Hepatocyte (in vitro differentiated cells): ENCODE data around the gene MED19. TPM values are rescaled to one million over a fixed set of nuclear protein-coding genes. Genes with fewer than 3 reads are reported as not detected.
A peak's percentile ranks its signal among the peaks of the same experiment; 100 is the strongest.

Source experiments
- DNase-seq: peaks from one replicate; pipeline ENCODE4 v3.0.0-alpha.2; 2016; ENCODE audit warnings: low spot score
- H2AFZ ChIP-seq: fragments of 200-600 bp; sonication (generic); 2 replicates; pipeline ENCODE4 v1.6.0; 2016; ENCODE audit warnings: antibody characterized with exemption, mild to moderate bottlenecking
- H3K27ac ChIP-seq: fragments of 200-600 bp; sonication (generic); 2 replicates; pipeline ENCODE4 v1.5.1; 2016; ENCODE audit warnings: mild to moderate bottlenecking
- H3K27me3 ChIP-seq: fragments of 200-600 bp; sonication (generic); 2 replicates; pipeline ENCODE4 v1.6.1; 2016
- H3K36me3 ChIP-seq: fragments of 200-600 bp; sonication (generic); replicated peaks from 2 replicates; pipeline ENCODE4 v1.5.1; 2016; ENCODE audit warnings: low read depth; ENCODE audit not compliant: insufficient read depth
- H3K4me1 ChIP-seq: fragments of 200-600 bp; sonication (generic); 2 replicates; pipeline ENCODE4 v1.5.1; 2016; ENCODE audit warnings: mild to moderate bottlenecking, moderate library complexity; ENCODE audit not compliant: insufficient read depth
- H3K4me2 ChIP-seq: fragments of 200-600 bp; sonication (generic); 2 replicates; pipeline ENCODE4 v1.6.0; 2016
- H3K4me3 ChIP-seq: fragments of 200-600 bp; sonication (generic); 2 replicates; pipeline ENCODE4 v1.5.1; 2016; ENCODE audit warnings: mild to moderate bottlenecking
- H3K79me2 ChIP-seq: fragments of 200-600 bp; sonication (generic); 2 replicates; pipeline ENCODE4 v1.6.0; 2017; ENCODE audit warnings: mild to moderate bottlenecking
- H3K9me2 ChIP-seq: fragments of 200-600 bp; sonication (generic); replicated peaks from 2 replicates; pipeline ENCODE4 v1.6.0; 2017; ENCODE audit warnings: mild to moderate bottlenecking; ENCODE audit not compliant: insufficient read depth
- H3K9me3 ChIP-seq: fragments of 200-600 bp; sonication (generic); 2 replicates; pipeline ENCODE4 v1.5.1; 2016; ENCODE audit warnings: low read depth, mild to moderate bottlenecking
- H4K20me1 ChIP-seq: fragments of 200-600 bp; sonication (generic); 2 replicates; pipeline ENCODE4 v1.6.0; 2016; ENCODE audit warnings: mild to moderate bottlenecking; ENCODE audit not compliant: insufficient read depth, poor library complexity, severe bottlenecking
- EZH2 ChIP-seq: fragments of 200-600 bp; sonication (generic); IDR thresholded peaks from 2 replicates; pipeline ENCODE4 v1.6.1; 2016; ENCODE audit warnings: antibody characterized with exemption, mild to moderate bottlenecking, borderline replicate concordance
- EZH2phosphoT487 ChIP-seq: fragments of 200-600 bp; sonication (generic); IDR thresholded peaks from one replicate; pipeline ENCODE4 v1.6.1; 2018; ENCODE audit warnings: antibody characterized with exemption, mild to moderate bottlenecking, low read depth, moderate library complexity; ENCODE audit not compliant: unreplicated experiment, severe bottlenecking
- WGBS: methylation state at CpG from one replicate; pipeline ENCODE4 v1.1.6; 2016; ENCODE audit warnings: low lambda C conversion rate; ENCODE audit errors: missing lambda C conversion rate; 5-methylcytosine and 5-hydroxymethylcytosine counted together
- polyA plus RNA-seq: library from polyadenylated mRNA; unstranded; fragments of >200 nt; fragmentation: Nextera tagmentation; extraction: Ambion mirVana; gene quantifications from 2 replicates; pipeline ENCODE4 v1.2.1, GENCODE V29; 2016
- total RNA-seq: library from RNA; depleted of rRNA; stranded (reverse); fragments of >200 nt; gene quantifications from 2 replicates; pipeline ENCODE4 v1.2.3, GENCODE V29; 2014
- TF ChIP-seq, protein P1 (sequence below): fragments of 200-600 bp; sonication (generic); IDR thresholded peaks from 2 replicates; pipeline ENCODE4 v1.5.1; 2016; ENCODE audit warnings: antibody characterized with exemption, mild to moderate bottlenecking; ENCODE audit not compliant: poor library complexity

The MED19 gene
- total and polyA plus RNA-seq, 2 experiments from 2014 or later = 15.5 to 30.2 TPM

DNA sequence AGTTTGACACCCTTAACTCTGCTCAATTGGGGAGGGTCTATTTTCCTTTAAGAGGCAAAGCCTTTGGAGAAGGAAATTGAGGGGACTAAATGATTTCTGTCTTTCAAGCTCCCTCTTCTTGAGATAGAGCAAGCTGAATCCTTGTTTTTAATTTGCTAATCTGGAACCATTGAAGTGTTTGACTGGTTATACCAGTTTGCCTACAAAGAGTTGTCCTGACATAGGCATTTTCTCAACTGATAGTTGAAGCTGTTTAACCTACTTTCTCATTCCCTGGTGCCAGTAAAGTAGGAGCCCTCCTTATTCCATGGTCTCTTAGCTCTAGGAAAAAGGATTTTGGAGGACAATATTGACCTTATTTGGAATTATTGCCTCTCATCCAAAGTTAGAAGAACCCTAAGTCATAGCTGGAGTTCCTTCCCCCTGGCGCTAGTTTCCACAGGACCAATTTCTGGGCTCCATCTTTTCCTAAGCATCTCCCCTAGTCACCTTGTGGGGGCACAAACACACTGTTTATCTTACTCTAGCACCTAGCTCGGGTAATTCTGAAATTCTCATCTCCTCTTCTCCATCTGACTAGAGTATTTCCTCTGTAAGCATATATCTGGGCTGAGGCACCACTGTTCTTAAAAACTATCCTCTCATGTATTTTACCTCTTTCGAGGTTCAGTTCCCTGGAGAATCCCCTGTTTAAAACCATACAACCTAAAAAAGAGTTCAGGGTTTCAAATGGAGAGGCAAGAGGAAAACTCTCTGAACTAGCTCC lies 36.7 kb downstream of the MED19 start:
- no peaks in the 10 kb centered on the region for H3K9me3 ChIP-seq
- peak overlapping the region; percentile 18 for H3K27ac ChIP-seq
- WGBS = 88% methylated on average over 3 of the region's 3 CpGs
- H3K36me3 ChIP-seq = no peaks in the 10 kb centered on the region
- no peaks in the 10 kb centered on the region for H3K9me2 ChIP-seq
- no peaks in the 10 kb centered on the region for H3K4me1 ChIP-seq
- no peak overlapping the region for H3K4me3 ChIP-seq
- peak overlapping the region; percentile 29 for H3K4me2 ChIP-seq
- H3K79me2 ChIP-seq = peaks cover 95% of the 10 kb centered on the region
- DNase-seq = no peak
- no peaks in the 10 kb centered on the region for H3K27me3 ChIP-seq
- TF ChIP-seq EZH2phosphoT487 (no peak), EZH2 (no peak)
- TF ChIP-seq, protein P1, sequence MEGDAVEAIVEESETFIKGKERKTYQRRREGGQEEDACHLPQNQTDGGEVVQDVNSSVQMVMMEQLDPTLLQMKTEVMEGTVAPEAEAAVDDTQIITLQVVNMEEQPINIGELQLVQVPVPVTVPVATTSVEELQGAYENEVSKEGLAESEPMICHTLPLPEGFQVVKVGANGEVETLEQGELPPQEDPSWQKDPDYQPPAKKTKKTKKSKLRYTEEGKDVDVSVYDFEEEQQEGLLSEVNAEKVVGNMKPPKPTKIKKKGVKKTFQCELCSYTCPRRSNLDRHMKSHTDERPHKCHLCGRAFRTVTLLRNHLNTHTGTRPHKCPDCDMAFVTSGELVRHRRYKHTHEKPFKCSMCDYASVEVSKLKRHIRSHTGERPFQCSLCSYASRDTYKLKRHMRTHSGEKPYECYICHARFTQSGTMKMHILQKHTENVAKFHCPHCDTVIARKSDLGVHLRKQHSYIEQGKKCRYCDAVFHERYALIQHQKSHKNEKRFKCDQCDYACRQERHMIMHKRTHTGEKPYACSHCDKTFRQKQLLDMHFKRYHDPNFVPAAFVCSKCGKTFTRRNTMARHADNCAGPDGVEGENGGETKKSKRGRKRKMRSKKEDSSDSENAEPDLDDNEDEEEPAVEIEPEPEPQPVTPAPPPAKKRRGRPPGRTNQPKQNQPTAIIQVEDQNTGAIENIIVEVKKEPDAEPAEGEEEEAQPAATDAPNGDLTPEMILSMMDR = no peak
- peaks cover 25% of the 10 kb centered on the region for H4K20me1 ChIP-seq
- no peak overlapping the region for H2AFZ ChIP-seq

DNA sequence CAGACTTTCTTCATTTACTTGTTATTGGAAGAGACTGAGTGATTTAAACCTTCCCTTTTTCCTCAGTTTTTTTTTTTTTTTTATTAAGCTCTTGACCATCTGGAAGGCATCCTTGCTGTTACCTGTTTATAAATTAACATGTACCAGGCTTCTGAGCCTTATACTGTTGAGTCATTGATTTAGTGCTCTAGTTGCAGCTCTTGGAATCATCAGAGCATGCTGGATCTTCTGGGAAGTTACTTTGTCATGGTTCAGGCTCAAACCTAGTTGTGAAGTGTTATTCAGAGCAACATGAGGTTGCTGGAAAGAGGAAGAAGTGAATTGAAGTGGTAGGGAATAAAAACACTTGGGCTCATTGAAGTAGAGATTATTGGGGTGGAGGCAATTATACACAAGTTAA lies 37.8 kb downstream of the MED19 start:
- Histone ChIP-seq H3K79me2 (peaks cover 95% of the 10 kb centered on the region), H3K27ac (no peak overlapping the region), H3K4me1 (peaks cover 7% of the 10 kb centered on the region), H3K4me3 (no peak overlapping the region), H3K27me3 (no peaks in the 10 kb centered on the region), H4K20me1 (peaks cover 26% of the 10 kb centered on the region), H3K4me2 (no peak overlapping the region), H2AFZ (no peak overlapping the region), H3K36me3 (no peaks in the 10 kb centered on the region), H3K9me2 (no peaks in the 10 kb centered on the region), H3K9me3 (no peaks in the 10 kb centered on the region)
- TF ChIP-seq, protein P1 = no peak
- TF ChIP-seq EZH2 = no peak
- no peak for TF ChIP-seq EZH2phosphoT487
- DNase-seq = no peak

GRCh38 chr11:57668434-57668782 lies 43.6 kb downstream of the MED19 start:
- no peaks in the 10 kb centered on the region for H3K9me2 ChIP-seq
- H2AFZ ChIP-seq = peak overlapping the region; percentile 70
- TF ChIP-seq, protein P1 = no peak
- TF ChIP-seq EZH2phosphoT487 = no peak
- no peak for TF ChIP-seq EZH2
- no peaks in the 10 kb centered on the region for H3K27me3 ChIP-seq
- no peaks in the 10 kb centered on the region for H3K9me3 ChIP-seq
- DNase-seq = no peak
- no peaks in the 10 kb centered on the region for H3K36me3 ChIP-seq
- 2% methylated on average over 18 of the region's 31 CpGs for WGBS
- peak overlapping the region; percentile 94 for H3K4me3 ChIP-seq
- H4K20me1 ChIP-seq = peaks cover 12% of the 10 kb centered on the region
- peaks cover 9% of the 10 kb centered on the region for H3K4me1 ChIP-seq
- peaks cover 48% of the 10 kb centered on the region for H3K79me2 ChIP-seq
- H3K4me2 ChIP-seq = peak overlapping the region; percentile 79
- peak overlapping the region; percentile 97 for H3K27ac ChIP-seq
